ENCODE data around the gene CLGN.

GRCh38 chr4:140368686-140369085 is 58.8 kb downstream of the CLGN start:
- no peak for TF ChIP-seq CTCF (IDR thresholded peaks at IDR 0.05 in 8 of 11, conservative IDR thresholded peaks at IDR 0.05 in 3 of 11)
- TF ChIP-seq POLR2AphosphoS5 (IDR thresholded peaks at IDR 0.05): no peak
